Kidney (tissue), 14 donors: ENCODE measurements around the gene TCF12. TPM values are rescaled to one million over a fixed set of nuclear protein-coding genes. Genes with fewer than 3 reads are reported as not detected.
"Not testable (repeated sequence)": the region's sequence is repeated elsewhere in the genome, so short reads cannot be mapped to it uniquely, and the experiment has no call there.

Source experiments
- DNase-seq, 5 donors: peaks; one replicate each; pipeline ENCODE4 v3.0.0-alpha.2; 2013 to 2020
- FAIRE-seq: peaks from 2 replicates; lab custom pipeline; 2012; peaks lifted over from hg19 to GRCh38; lab: Jason Lieb, UNC
- H3K27ac ChIP-seq, 2 donors: one replicate each; pipeline ENCODE4 v1.7.0; 2013; ENCODE audit warnings: low read depth in 2 of 2, low read length in 2 of 2, inconsistent platforms in 1 of 2
- H3K27me3 ChIP-seq: one replicate; pipeline ENCODE4 v1.7.1; 2013; ENCODE audit warnings: low read length, inconsistent platforms; ENCODE audit not compliant: control insufficient read depth, insufficient read depth
- H3K36me3 ChIP-seq, 3 donors: one replicate each; pipeline versions ENCODE4 v1.7.0 to v1.7.1; 2013; ENCODE audit warnings: low read length in 3 of 3, control low read depth in 1 of 3, inconsistent platforms in 1 of 3; ENCODE audit not compliant: insufficient read depth in 3 of 3, control insufficient read depth in 2 of 3
- H3K4me1 ChIP-seq, 3 donors: one replicate each; pipeline versions ENCODE4 v1.7.0 to v1.7.1; 2013; ENCODE audit warnings: low read length in 3 of 3, inconsistent platforms in 1 of 3, low read depth in 1 of 3; ENCODE audit not compliant: control insufficient read depth in 2 of 3, insufficient read depth in 2 of 3
- H3K4me3 ChIP-seq, 3 donors: one replicate each; pipeline versions ENCODE4 v1.7.0 to v1.8.1; 2013; ENCODE audit warnings: low read length in 3 of 3, control low read depth in 1 of 3, inconsistent platforms in 1 of 3
- H3K9ac ChIP-seq, 3 donors: one replicate each; pipeline versions ENCODE4 v1.7.0 to v1.7.1; 2013; ENCODE audit warnings: low read length in 3 of 3, control low read depth in 1 of 3, inconsistent platforms in 1 of 3
- H3K9me3 ChIP-seq, 3 donors: one replicate each; pipeline versions ENCODE4 v1.7.0 to v1.7.1; 2013; ENCODE audit warnings: low read length in 3 of 3, control low read depth in 1 of 3, inconsistent platforms in 1 of 3; ENCODE audit not compliant: control insufficient read depth in 2 of 3, insufficient read depth in 1 of 3
- intact Hi-C: fragments of 100-400 bp; cut with DNase I; formaldehyde crosslinking; loops from one replicate; pipeline ENCODE4 v1.11.1; 2022
- polyA plus RNA-seq: library from polyadenylated mRNA; stranded (reverse); fragments of 350-450 nt; fragmentation: Illumina TruSeq; extraction: RNeasy Lipid Tissue Mini Kit (QIAGEN cat#74804); gene quantifications from one replicate; pipeline ENCODE4 v1.2.3, GENCODE V29; 2014; ENCODE audit warnings: low read depth, low replicate concordance; ENCODE audit not compliant: insufficient read depth
- total RNA-seq: library from RNA; stranded (reverse); fragmentation: NEBNext Ultra II Directional; extraction: Animal tissue kit (Norgen Biotek cat#: 25700); gene quantifications from one replicate; pipeline ENCODE4 v1.2.1, GENCODE V29; 2021
- TF ChIP-seq, protein P1 (sequence below): IDR thresholded peaks from 3 replicates; pipeline ENCODE4 v1.5.1; 2012; ENCODE audit warnings: mild to moderate bottlenecking, moderate library complexity, borderline replicate concordance; ENCODE audit not compliant: insufficient read depth; ENCODE audit errors: extremely low read depth
- donor health status: control.
- donor health status: control.
- donor health status: control.
- donor health status: control.
- donor health status: control.
- donor health status: DM: yes; HTN: yes; CAD: no.
- donor health status: Normal renal cell carcinoma (clear cell type).

Gene TCF12
- total and polyA plus RNA-seq, 2 donors from 2014 or later: 16.3 to 116 TPM

GRCh38 chr15:57094321-57095257 is 176.1 kb downstream of the TCF12 start:
- Histone ChIP-seq H3K9ac (no peak overlapping the region), H3K4me3 (no peak overlapping the region), H3K4me1 (no peaks in the 10 kb centered on the region), H3K27ac (no peak overlapping the region), H3K9me3 (no peaks in the 10 kb centered on the region), H3K27me3 (no peaks in the 10 kb centered on the region), H3K36me3 (no peaks in the 10 kb centered on the region)
- DNase-seq (peak in 1 of 5 donors; percentile 52), FAIRE-seq (no peak)
- intact Hi-C loops: no loop called here
- TF ChIP-seq, protein P1, sequence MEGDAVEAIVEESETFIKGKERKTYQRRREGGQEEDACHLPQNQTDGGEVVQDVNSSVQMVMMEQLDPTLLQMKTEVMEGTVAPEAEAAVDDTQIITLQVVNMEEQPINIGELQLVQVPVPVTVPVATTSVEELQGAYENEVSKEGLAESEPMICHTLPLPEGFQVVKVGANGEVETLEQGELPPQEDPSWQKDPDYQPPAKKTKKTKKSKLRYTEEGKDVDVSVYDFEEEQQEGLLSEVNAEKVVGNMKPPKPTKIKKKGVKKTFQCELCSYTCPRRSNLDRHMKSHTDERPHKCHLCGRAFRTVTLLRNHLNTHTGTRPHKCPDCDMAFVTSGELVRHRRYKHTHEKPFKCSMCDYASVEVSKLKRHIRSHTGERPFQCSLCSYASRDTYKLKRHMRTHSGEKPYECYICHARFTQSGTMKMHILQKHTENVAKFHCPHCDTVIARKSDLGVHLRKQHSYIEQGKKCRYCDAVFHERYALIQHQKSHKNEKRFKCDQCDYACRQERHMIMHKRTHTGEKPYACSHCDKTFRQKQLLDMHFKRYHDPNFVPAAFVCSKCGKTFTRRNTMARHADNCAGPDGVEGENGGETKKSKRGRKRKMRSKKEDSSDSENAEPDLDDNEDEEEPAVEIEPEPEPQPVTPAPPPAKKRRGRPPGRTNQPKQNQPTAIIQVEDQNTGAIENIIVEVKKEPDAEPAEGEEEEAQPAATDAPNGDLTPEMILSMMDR: no peak

DNA sequence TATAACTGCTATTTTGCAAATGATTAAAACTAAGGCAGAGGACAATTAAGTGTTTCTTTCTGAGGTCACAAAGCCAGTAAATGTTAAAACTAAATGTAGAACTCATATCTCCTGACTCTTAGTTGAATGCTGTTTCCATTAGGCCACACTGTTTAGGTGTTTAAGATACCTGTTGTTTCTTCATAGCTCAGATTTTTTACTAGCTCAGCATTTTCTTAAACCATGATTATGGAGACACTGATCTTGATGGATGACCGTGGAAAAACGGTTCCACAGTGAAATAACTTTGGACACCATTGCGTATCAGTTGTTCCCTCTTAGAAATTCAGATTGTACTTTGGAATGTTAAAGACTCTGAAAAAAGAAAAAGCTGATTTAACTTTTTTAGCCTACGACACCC is 177.5 kb downstream of the TCF12 start:
- H3K36me3 ChIP-seq: no peaks in the 10 kb centered on the region
- H3K9ac ChIP-seq: no peak overlapping the region
- DNase-seq: no peak
- no peaks in the 10 kb centered on the region for H3K4me1 ChIP-seq
- no peaks in the 10 kb centered on the region for H3K9me3 ChIP-seq
- no peaks in the 10 kb centered on the region for H3K27me3 ChIP-seq
- H3K4me3 ChIP-seq: no peak overlapping the region
- intact Hi-C loops: no loop called here
- TF ChIP-seq, protein P1: no peak
- no peak for FAIRE-seq
- no peak overlapping the region for H3K27ac ChIP-seq

DNA sequence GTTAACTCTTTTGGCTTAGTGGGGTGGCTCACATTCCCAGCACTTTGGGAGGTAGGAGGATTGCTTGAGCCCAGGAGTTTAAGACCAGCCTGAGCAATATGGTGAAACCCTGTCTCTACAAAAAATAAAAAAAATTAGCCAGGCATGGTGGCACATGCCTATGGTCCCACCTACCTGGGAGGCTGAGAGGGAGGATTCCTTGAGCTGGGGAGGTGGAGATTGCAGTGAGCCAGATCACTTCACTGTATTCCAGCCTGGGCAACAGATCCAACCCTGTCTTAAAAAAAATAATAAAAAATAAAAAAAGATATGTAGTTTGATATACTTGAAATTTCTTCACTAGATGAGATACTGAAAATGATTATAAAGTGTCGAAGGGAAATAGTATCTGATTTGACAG is 178.8 kb downstream of the TCF12 start:
- Histone ChIP-seq H3K4me3 (no peak overlapping the region), H3K27me3 (no peaks in the 10 kb centered on the region), H3K9ac (no peak overlapping the region), H3K4me1 (no peaks in the 10 kb centered on the region), H3K36me3 (no peaks in the 10 kb centered on the region), H3K27ac (no peak overlapping the region), H3K9me3 (no peaks in the 10 kb centered on the region)
- FAIRE-seq (no peak), DNase-seq (no peak)
- TF ChIP-seq, protein P1: no peak
- intact Hi-C loops: no loop called here

GRCh38 chr15:57097919-57098543 is 179.6 kb downstream of the TCF12 start:
- H3K27me3 ChIP-seq, FAIRE-seq, H3K9me3 ChIP-seq, H3K36me3 ChIP-seq, intact Hi-C loops, H3K4me3 ChIP-seq, DNase-seq, H3K27ac ChIP-seq, H3K9ac ChIP-seq, H3K4me1 ChIP-seq: not testable (repeated sequence)
